Hypothalamus (tissue), 51 donors: ENCODE measurements around the gene MAG.

Experiments
- DNase-seq, 51 donors: peaks; one replicate each; lab custom pipeline; 2025; lab: John Stamatoyannopoulos, UW

Gene MAG

GRCh38 chr19:35295792-35296462 lies 4.0 kb downstream of the MAG start:
- no peak for DNase-seq

DNA sequence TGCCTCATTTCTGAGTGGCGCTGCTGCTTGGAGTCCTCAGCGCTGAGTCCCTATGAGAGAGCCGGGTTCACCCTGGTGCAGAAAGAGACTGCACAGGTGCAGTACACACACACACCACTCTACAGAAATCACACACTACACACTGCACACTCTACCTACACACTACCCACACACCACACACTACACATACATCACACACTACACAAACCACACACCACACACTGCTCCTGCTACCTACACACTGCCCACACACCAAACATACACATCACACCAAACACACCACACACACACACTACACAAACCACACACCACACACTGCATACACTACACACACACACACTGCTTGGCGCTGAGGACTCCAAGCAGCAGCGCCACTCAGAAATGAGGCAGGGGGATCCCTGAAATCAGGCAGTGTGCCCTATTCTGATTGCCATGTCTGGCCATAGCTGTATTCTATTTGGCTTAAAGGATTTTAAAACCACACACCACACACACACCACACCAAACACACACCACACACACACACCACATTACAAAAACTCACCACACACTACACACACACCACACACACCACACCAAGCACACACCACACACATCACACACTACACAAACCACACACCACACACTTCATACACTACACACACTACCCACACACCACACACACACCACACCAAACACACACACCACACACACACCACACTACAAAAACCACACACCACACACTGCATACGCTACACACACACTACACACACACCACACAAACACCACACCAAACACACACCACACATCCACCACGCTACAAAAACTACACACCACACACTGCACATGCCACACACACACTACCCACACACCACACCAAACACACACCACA lies 4.9 kb downstream of the MAG start:
- no peak for DNase-seq

DNA sequence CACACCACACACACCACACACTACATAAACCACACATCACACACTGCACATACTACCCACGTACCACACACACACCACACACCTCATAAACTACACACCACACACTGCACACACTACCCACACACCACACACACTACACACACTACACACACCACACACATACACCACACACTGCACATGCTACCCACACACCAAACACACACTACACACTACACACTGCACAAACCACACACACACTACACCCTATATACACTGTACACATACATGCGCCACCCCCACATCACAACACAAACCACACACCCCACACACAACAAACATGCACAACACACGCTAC lies 5.5 kb downstream of the MAG start:
- no peak for DNase-seq

DNA sequence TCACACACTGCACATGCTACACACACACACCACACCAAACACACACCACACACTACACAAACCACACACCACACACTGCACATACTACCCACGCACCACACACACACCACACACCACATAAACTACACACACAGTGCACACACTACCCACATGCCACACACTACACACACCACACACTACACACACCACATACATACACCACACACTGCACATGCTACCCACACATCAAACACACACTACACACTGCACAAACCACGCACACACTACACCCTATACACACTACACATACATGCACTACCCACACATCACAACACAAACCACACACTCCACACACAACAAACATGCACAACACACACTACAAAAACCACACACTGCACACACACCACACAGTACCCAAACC lies 6.0 kb downstream of the MAG start:
- DNase-seq, result no peak

DNA sequence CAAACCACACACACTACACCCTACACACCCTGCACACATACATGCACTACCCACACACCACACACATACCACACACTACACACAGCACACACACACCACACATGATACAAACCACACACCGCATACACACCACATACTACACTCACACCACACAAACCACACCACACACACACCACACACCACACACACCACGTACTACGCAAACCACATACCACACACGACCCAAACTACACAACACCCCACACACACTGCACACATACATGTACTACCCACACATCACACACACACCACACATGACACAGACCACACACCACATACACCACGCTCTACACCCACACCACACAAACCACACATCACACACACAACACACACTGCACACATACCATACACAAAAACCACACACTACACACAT lies 6.6 kb downstream of the MAG start:
- DNase-seq, result no peak

- DNase-seq, result peak in 35 of 51 donors; percentile 15 to 85 (median 53)
These were observed 7.8 kb downstream of the MAG start for GRCh38 chr19:35299523-35300338.

GRCh38 chr19:35300339-35300649 lies 8.3 kb downstream of the MAG start:
- DNase-seq, result no peak

- no peak for DNase-seq
These were observed 10.0 kb downstream of the MAG start for GRCh38 chr19:35301961-35302360.

DNA sequence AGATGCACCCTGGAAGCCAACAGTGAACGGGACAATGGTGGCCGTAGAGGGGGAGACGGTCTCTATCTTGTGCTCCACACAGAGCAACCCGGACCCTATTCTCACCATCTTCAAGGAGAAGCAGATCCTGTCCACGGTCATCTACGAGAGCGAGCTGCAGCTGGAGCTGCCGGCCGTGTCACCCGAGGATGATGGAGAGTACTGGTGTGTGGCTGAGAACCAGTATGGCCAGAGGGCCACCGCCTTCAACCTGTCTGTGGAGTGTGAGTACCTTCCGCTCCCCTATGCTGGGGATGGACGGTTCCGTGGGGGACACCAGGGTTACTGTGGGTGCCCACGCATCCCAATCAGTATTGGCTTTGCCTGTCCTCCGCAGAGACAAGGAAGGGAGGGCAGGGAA lies 10.5 kb downstream of the MAG start:
- DNase-seq, result no peak

GRCh38 chr19:35303357-35303915 lies 11.5 kb downstream of the MAG start:
- DNase-seq, result no peak

DNA sequence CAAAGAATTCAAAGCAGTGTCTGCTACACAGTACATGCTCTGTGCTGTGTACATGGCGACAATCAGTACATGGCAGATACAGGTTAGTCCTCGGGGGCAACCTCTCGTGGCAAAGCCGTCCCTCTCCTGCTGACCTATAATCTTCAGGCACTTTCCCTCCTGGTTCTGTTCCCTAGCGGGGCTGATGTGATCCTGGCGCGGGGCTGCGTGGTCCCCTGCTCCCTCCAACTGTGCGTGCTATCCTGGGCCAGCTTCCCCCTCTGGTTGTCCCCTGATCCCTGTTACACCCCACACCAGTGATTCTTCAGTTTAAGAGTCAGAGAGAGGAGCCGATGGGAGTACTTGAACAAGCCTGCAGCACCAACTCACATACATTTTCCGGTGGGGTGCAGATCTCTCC lies 12.1 kb downstream of the MAG start:
- no peak for DNase-seq

DNA sequence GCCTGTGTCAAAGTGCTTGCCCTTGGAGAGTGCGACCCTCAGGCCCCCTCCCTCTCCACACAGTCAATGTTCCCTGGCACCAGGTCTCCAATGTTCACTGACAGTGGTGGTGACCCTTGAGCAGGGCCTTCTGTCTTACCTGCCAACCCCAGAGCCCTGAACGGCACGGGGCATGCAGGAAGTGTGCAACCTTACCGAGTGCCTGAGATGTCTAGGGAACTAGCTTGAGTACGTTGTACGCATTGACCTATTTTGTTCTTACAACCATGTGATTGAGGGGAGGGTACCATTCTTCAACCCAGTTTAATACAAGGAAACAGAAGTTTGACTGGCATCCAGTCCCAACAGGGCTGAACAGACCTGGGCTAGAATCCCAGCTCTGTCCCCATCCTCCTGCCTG lies 13.2 kb downstream of the MAG start:
- DNase-seq, result no peak

- no peak for DNase-seq
These were observed 14.7 kb downstream of the MAG start for GRCh38 chr19:35306473-35307246.

DNA sequence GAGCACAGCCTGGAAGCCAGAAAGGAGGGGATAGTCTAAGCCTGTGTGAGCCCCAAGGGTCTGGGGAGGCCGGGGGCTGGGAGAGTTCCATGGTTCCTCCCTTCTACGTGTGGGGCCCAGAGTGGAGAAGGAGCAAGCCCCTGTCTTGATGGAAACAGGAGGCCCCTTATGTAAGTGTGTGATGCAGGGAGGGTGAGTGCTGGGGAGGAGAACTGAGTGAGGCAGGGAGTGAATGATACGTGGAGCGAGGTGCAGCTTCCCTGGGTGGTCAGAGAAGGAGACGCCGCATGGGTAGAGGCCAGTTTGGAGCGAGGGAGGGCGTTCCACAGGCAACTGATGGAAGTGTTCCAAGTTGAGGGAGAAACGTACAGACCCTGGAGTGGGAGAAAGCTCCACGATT lies 16.0 kb downstream of the MAG start:
- no peak for DNase-seq

DNA sequence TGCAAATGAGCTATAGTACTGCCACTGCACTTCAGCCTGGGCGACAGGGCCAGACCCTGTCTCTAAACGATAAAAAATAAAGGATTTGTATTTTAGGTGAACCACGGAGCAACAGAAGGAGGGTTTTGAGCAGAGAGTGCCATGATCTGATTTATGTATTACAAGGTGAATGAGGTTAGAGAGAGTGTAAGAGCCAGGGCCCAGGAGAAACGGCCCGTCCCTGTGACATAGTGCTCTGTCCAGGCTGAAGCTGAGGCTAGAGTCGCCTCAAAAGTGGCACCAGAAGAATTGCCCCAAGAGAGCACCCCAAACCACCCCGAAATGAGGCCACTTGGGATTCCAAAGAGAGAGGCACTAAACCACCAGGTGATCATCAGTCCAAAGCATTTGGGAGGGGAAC lies 16.9 kb downstream of the MAG start:
- DNase-seq, result no peak

GRCh38 chr19:35309481-35310279 lies 17.7 kb downstream of the MAG start:
- DNase-seq, result no peak

DNA sequence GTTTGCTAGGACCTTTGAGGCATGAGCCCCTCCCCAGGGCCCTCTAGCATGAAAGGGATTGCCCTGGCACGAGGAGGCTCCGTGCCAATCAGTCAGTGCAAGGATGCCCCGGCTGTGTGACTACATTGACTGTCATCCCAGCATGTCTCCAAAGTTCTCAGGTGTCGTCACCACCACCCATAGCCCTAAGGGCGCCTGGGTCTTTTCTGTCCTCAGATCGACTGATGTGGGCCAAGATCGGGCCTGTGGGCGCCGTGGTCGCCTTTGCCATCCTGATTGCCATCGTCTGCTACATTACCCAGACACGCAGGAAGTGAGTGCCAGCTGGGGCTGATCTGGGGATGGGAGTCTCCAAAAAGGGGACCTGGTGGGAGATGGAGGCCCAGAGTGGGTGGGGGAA lies 18.4 kb downstream of the MAG start:
- DNase-seq, result no peak

DNA sequence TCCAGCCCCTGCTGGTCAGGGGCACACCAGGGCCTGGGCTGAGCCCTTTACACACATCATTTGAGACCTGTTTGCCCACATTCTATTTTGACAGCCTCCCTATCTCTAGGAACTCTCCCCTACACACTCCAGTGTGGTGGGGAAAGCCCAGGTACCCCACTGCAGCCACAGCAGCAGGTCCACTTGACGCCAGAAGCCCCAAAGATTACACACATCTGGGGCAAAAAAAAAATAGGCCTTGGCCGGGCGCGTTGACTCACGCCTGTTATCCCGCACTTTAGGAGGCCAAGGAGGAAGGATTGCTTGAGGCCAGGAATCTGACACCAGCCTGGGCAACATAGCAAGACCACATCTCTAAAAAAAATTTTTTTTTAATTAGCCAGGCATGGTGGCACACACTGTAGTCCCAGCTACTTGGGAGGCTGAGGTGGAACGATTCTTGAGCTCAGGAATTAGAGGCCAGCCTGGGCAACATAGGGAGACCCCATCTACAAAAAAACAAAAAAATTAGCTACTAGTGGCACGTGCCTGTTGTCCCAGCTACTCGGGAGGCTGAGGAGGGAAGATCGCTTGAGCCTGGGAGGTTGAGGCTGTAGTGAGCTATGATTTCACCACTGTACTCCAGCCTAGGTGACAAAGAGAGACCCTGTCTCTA lies 19.0 kb downstream of the MAG start:
- no peak for DNase-seq
